ENCODE data around the gene DRC7.

DNA sequence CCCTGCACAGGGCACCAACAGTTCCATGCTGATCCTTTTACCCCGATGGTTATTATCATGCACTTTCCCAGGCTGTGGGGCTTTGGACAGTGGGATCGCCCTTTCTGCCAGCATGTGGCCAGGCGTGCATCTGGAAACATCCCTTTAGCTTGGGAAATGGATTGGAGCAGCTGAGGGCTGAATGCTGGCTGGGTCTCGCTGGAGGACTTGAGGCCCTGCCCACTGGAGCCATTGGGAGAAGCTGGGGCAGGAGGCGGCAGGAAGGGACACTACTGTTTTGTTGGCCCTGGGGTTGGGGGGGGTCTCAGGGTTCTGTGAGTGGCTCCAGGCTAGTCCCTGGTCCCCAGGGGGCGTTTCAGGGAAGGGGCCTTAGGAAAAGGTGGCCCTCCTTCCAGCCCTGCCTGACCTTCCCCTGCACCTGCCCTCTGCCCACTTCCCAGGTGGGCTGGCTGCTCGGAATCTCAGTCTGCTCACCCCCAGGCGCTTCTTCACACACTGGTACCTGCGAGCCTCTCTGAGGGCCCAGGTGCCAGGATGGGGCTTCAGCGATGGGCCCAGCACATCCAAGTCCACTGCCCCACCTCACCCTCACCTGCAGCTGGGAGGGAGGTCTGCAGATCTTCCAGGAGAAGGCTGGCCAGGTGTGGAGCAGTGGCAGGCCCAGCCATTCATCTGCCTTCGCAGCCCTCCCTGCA lies 28.1 kb upstream of the DRC7 start:
- TF ChIP-seq, protein P1, sequence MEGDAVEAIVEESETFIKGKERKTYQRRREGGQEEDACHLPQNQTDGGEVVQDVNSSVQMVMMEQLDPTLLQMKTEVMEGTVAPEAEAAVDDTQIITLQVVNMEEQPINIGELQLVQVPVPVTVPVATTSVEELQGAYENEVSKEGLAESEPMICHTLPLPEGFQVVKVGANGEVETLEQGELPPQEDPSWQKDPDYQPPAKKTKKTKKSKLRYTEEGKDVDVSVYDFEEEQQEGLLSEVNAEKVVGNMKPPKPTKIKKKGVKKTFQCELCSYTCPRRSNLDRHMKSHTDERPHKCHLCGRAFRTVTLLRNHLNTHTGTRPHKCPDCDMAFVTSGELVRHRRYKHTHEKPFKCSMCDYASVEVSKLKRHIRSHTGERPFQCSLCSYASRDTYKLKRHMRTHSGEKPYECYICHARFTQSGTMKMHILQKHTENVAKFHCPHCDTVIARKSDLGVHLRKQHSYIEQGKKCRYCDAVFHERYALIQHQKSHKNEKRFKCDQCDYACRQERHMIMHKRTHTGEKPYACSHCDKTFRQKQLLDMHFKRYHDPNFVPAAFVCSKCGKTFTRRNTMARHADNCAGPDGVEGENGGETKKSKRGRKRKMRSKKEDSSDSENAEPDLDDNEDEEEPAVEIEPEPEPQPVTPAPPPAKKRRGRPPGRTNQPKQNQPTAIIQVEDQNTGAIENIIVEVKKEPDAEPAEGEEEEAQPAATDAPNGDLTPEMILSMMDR (IDR thresholded peaks at IDR 0.05): no peak
- no peak for TF ChIP-seq POLR2A (IDR thresholded peaks at IDR 0.05)
- TF ChIP-seq POLR2AphosphoS5 (IDR thresholded peaks at IDR 0.05): no peak
- no peak for TF ChIP-seq EP300 (IDR thresholded peaks at IDR 0.05)
